HepG2 (cell line): ENCODE results near the gene ALPK1. TPM values are rescaled to one million over a fixed set of nuclear protein-coding genes. Genes with fewer than 3 reads are reported as not detected.
"Not testable (repeated sequence)": the region's sequence is repeated elsewhere in the genome, so short reads cannot be mapped to it uniquely, and the experiment has no call there.

Experiments
- ATAC-seq: fragments of 200-7000 bp; cut with Tn5 transposase; 3 replicates; pipeline ENCODE4 v1.9.1; 2020; ENCODE audit warnings: mild to moderate bottlenecking, moderate library complexity
- BruUV-seq: library from RNA; stranded (reverse); fragments of 400-500 nt; replicated peaks from 2 replicates; lab custom pipeline; 2021; lab: Mats Ljungman, UMichigan
- CTCF ChIA-PET: fragments of 300-600 bp; formaldehyde crosslinking; extraction: SDS; loops from one replicate; lab custom pipeline; 2021; ENCODE audit warnings: low total read pairs, inconsistent platforms, low intra/inter-chr PET ratio; lab: Yijun Ruan, JAX
- POLR2A ChIA-PET: fragments of 350-600 bp; sonication (Branson Sonifier 250); formaldehyde crosslinking; loops from one replicate; lab custom pipeline; 2020; ENCODE audit warnings: antibody characterized with exemption, inconsistent platforms; lab: Yijun Ruan, JAX
- DNase-seq: peaks from one replicate; pipeline ENCODE4 v3.0.0-alpha.2; 2015; ENCODE audit warnings: low spot score
- FAIRE-seq: peaks from 3 replicates; lab custom pipeline; 2011; peaks lifted over from hg19 to GRCh38; lab: Jason Lieb, UNC
- H2AFZ ChIP-seq: one replicate; pipeline ENCODE4 v1.6.1; 2011; ENCODE audit warnings: low read length, inconsistent platforms
- H3K27ac ChIP-seq: fragments of 300-600 bp; 3 replicates; pipeline ENCODE4 v1.8.0; 2011; ENCODE audit warnings: mixed run types, mild to moderate bottlenecking, mixed read lengths, low read length, inconsistent platforms; ENCODE audit not compliant: insufficient read depth; ENCODE audit errors: extremely low read length
- H3K27me3 ChIP-seq, 2 experiments: fragments of 200-600 bp in 1 of 2; 2 replicates in 1 of 2; 3 replicates in 1 of 2; pipeline versions ENCODE4 v1.6.0 to v1.8.0; 2011; ENCODE audit warnings: low read length in 2 of 2, mild to moderate bottlenecking in 2 of 2, moderate library complexity in 2 of 2, inconsistent platforms in 1 of 2; ENCODE audit not compliant: insufficient read depth in 2 of 2, control insufficient read depth in 1 of 2
- H3K36me3 ChIP-seq, 2 experiments: fragments of 200-600 bp in 1 of 2; replicated peaks in 1 of 2; 2 replicates in 1 of 2; 3 replicates in 1 of 2; pipeline versions ENCODE4 v1.5.1 to v1.8.0; 2011; ENCODE audit warnings: low read length in 2 of 2, inconsistent platforms in 1 of 2; ENCODE audit not compliant: insufficient read depth in 2 of 2, control insufficient read depth in 1 of 2
- H3K4me1 ChIP-seq: 2 replicates; pipeline ENCODE4 v1.5.1; 2012; ENCODE audit warnings: low read length, inconsistent platforms; ENCODE audit not compliant: insufficient read depth
- H3K4me2 ChIP-seq: 2 replicates; pipeline ENCODE4 v1.6.0; 2011; ENCODE audit warnings: low read depth, low read length, inconsistent platforms
- H3K4me3 ChIP-seq, 3 experiments: fragments of 200-600 bp in 1 of 3; sonication (generic), shearing (Covaris generic) in 1 of 3; replicated peaks in 1 of 3; 2 replicates each; pipeline ENCODE4 v1.5.1; 2011 to 2016; ENCODE audit warnings: low read length in 3 of 3, inconsistent platforms in 2 of 3, low read depth in 2 of 3, mild to moderate bottlenecking in 2 of 3, control low read depth in 1 of 3, mixed read lengths in 1 of 3; ENCODE audit not compliant: insufficient read depth in 1 of 3
- H3K79me2 ChIP-seq: one replicate; pipeline ENCODE4 v1.6.1; 2011; ENCODE audit warnings: low read length, inconsistent platforms; ENCODE audit not compliant: insufficient read depth
- H3K9ac ChIP-seq: 2 replicates; pipeline ENCODE4 v1.6.0; 2011; ENCODE audit warnings: mild to moderate bottlenecking, low read depth, low read length, inconsistent platforms; ENCODE audit not compliant: insufficient read depth
- H3K9me3 ChIP-seq: 2 replicates; pipeline ENCODE4 v1.5.1; 2012; ENCODE audit warnings: mild to moderate bottlenecking, low read length
- H4K20me1 ChIP-seq: 2 replicates; pipeline ENCODE4 v1.6.0; 2011; ENCODE audit warnings: inconsistent platforms, mild to moderate bottlenecking, low read length, moderate library complexity; ENCODE audit not compliant: insufficient read depth
- GMEB2 ChIP-seq: IDR thresholded peaks from 2 replicates; pipeline ENCODE4 v1.6.1; 2016; ENCODE audit warnings: missing biosample characterization, missing genetic modification reagents, low read depth
- HDAC6 ChIP-seq: fragments of 200-600 bp; sonication (generic); IDR thresholded peaks from 2 replicates; pipeline ENCODE4 v1.7.0; 2017; ENCODE audit warnings: mild to moderate bottlenecking, antibody characterized with exemption, low read length, low read depth
- KLF15 ChIP-seq: sonication (generic); formaldehyde crosslinking; IDR thresholded peaks from 2 replicates; pipeline ENCODE4 v1.8.1; 2023; ENCODE audit warnings: borderline replicate concordance, mild to moderate bottlenecking, inconsistent platforms, missing genetic modification reagents, mixed read lengths
- STAT5B ChIP-seq: sonication (generic); formaldehyde crosslinking; IDR thresholded peaks from 2 replicates; pipeline ENCODE4 v1.4.0; 2020; ENCODE audit warnings: missing genetic modification reagents
- ZBTB42 ChIP-seq: sonication (generic); formaldehyde crosslinking; IDR thresholded peaks from 2 replicates; pipeline ENCODE4 v1.5.0; 2020; ENCODE audit warnings: mild to moderate bottlenecking, missing genetic modification reagents
- ZNF3 ChIP-seq: IDR thresholded peaks from 2 replicates; pipeline ENCODE4 v1.7.0; 2017; ENCODE audit warnings: inconsistent platforms
- ZNF652 ChIP-seq: IDR thresholded peaks from 2 replicates; pipeline ENCODE4 v1.6.1; 2016; ENCODE audit warnings: low read depth, borderline replicate concordance
- ZNF703 ChIP-seq: sonication (generic); formaldehyde crosslinking; IDR thresholded peaks from 2 replicates; pipeline ENCODE4 v1.5.1; 2020; ENCODE audit warnings: missing genetic modification reagents, mild to moderate bottlenecking, moderate library complexity, borderline replicate concordance
- WGBS: methylation state at CpG from one replicate; pipeline ENCODE4 v1.1.6; 2017; ENCODE audit warnings: low lambda C conversion rate; 5-methylcytosine and 5-hydroxymethylcytosine counted together
- in situ Hi-C: cut with HindIII; loops from 2 replicates; pipeline ENCODE4 v1.10.0; 2017; ENCODE audit warnings: low pct_unique_long_range_greater_than_20kb; ENCODE audit not compliant: extremely low pct_ligation_motif_present
- intact Hi-C: fragments of 100-400 bp; cut with micrococcal nuclease; formaldehyde crosslinking; loops from one replicate; pipeline ENCODE4 v1.10.0; 2022; ENCODE audit not compliant: unreplicated experiment
- polyA plus RNA-seq, 8 experiments: library from polyadenylated mRNA; depleted of rRNA in 3 of 8; stranded (reverse) in 7 of 8; unstranded in 1 of 8; fragments of >200 nt; fragmentation: Illumina TruSeq in 4 of 8; extraction: Trizol in 4 of 8; gene quantifications; 2 replicates each; pipeline versions ENCODE4 v1.2.1 to v1.2.3, GENCODE V29; 2011 to 2016; ENCODE audit warnings: low read depth in 4 of 8, missing spikeins in 1 of 8, mixed read lengths in 1 of 8; ENCODE audit not compliant: insufficient read depth in 1 of 8
- total RNA-seq, 5 experiments: library from RNA; depleted of rRNA; stranded (reverse); fragments of >200 nt; fragmentation: Illumina TruSeq; extraction: Trizol; gene quantifications; 2 replicates each; pipeline ENCODE4 v1.2.3, GENCODE V29; 2016; ENCODE audit warnings: low read depth in 1 of 5
- TF ChIP-seq, protein P1 (sequence below): sonication (generic); formaldehyde crosslinking; IDR thresholded peaks from 2 replicates; pipeline ENCODE4 v1.5.0; 2020; ENCODE audit warnings: missing genetic modification reagents
- TF ChIP-seq, protein P2 (sequence below): sonication (generic); formaldehyde crosslinking; IDR thresholded peaks from 2 replicates; pipeline ENCODE4 v1.4.0; 2020; ENCODE audit warnings: missing genetic modification reagents
- TF ChIP-seq, protein P3 (sequence below): sonication (generic); formaldehyde crosslinking; IDR thresholded peaks from 2 replicates; pipeline ENCODE4 v1.5.0; 2020; ENCODE audit warnings: mild to moderate bottlenecking, missing genetic modification reagents

The ALPK1 gene
- total and polyA plus RNA-seq, 2 of the 13 experiments (the other 11 are each of a cell fraction or from before 2014, with no cell fraction given): 0.61 to 1.3 TPM

- H3K4me1 ChIP-seq, H3K36me3 ChIP-seq, POLR2A ChIA-PET, intact Hi-C loops, FAIRE-seq, H3K27ac ChIP-seq, H3K9ac ChIP-seq, ATAC-seq, DNase-seq, H3K9me3 ChIP-seq, H2AFZ ChIP-seq, CTCF ChIA-PET, H3K4me2 ChIP-seq, H3K27me3 ChIP-seq, H3K79me2 ChIP-seq, in situ Hi-C loops, BruUV-seq, H3K4me3 ChIP-seq, H4K20me1 ChIP-seq: not testable (repeated sequence)
- WGBS: 71% methylated on average over 8 of the region's 12 CpGs
These were observed 12.2 kb downstream of the ALPK1 start for GRCh38 chr4:112309263-112309791.

- Histone ChIP-seq H3K4me2 (no peak overlapping the region), H3K79me2 (no peaks in the 10 kb centered on the region), H3K9me3 (no peaks in the 10 kb centered on the region), H3K4me3 (no peak overlapping the region), H3K27ac (no peak overlapping the region), H3K9ac (no peak overlapping the region), H3K27me3 (no peaks in the 10 kb centered on the region), H3K36me3 (no peaks in the 10 kb centered on the region), H2AFZ (no peak overlapping the region), H4K20me1 (no peaks in the 10 kb centered on the region), H3K4me1 (no peaks in the 10 kb centered on the region)
- FAIRE-seq (no peak), DNase-seq (no peak), ATAC-seq (no peak)
- in situ Hi-C loops (no loop called here), intact Hi-C loops (no loop called here)
- no peak for TF ChIP-seq ZNF3 (CRISPR knock-in tag)
- TF ChIP-seq GMEB2 (CRISPR knock-in tag): no peak
- TF ChIP-seq HDAC6: no peak
- no peak for TF ChIP-seq KLF15 (CRISPR knock-in tag)
- TF ChIP-seq, protein P1, sequence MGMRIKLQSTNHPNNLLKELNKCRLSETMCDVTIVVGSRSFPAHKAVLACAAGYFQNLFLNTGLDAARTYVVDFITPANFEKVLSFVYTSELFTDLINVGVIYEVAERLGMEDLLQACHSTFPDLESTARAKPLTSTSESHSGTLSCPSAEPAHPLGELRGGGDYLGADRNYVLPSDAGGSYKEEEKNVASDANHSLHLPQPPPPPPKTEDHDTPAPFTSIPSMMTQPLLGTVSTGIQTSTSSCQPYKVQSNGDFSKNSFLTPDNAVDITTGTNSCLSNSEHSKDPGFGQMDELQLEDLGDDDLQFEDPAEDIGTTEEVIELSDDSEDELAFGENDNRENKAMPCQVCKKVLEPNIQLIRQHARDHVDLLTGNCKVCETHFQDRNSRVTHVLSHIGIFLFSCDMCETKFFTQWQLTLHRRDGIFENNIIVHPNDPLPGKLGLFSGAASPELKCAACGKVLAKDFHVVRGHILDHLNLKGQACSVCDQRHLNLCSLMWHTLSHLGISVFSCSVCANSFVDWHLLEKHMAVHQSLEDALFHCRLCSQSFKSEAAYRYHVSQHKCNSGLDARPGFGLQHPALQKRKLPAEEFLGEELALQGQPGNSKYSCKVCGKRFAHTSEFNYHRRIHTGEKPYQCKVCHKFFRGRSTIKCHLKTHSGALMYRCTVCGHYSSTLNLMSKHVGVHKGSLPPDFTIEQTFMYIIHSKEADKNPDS (CRISPR knock-in tag): no peak
- TF ChIP-seq, protein P2, sequence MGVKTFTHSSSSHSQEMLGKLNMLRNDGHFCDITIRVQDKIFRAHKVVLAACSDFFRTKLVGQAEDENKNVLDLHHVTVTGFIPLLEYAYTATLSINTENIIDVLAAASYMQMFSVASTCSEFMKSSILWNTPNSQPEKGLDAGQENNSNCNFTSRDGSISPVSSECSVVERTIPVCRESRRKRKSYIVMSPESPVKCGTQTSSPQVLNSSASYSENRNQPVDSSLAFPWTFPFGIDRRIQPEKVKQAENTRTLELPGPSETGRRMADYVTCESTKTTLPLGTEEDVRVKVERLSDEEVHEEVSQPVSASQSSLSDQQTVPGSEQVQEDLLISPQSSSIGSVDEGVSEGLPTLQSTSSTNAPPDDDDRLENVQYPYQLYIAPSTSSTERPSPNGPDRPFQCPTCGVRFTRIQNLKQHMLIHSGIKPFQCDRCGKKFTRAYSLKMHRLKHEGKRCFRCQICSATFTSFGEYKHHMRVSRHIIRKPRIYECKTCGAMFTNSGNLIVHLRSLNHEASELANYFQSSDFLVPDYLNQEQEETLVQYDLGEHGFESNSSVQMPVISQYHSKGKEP: no peak
- no peak for TF ChIP-seq ZNF703 (CRISPR knock-in tag)
- TF ChIP-seq ZBTB42 (CRISPR knock-in tag): no peak
- TF ChIP-seq, protein P3, sequence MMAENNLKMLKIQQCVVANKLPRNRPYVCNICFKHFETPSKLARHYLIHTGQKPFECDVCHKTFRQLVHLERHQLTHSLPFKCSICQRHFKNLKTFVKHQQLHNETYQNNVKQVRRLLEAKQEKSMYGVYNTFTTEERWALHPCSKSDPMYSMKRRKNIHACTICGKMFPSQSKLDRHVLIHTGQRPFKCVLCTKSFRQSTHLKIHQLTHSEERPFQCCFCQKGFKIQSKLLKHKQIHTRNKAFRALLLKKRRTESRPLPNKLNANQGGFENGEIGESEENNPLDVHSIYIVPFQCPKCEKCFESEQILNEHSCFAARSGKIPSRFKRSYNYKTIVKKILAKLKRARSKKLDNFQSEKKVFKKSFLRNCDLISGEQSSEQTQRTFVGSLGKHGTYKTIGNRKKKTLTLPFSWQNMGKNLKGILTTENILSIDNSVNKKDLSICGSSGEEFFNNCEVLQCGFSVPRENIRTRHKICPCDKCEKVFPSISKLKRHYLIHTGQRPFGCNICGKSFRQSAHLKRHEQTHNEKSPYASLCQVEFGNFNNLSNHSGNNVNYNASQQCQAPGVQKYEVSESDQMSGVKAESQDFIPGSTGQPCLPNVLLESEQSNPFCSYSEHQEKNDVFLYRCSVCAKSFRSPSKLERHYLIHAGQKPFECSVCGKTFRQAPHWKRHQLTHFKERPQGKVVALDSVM (CRISPR knock-in tag): no peak
- no peak for TF ChIP-seq ZNF652 (CRISPR knock-in tag)
- no peak for TF ChIP-seq STAT5B
- no TSS peak for BruUV-seq
- 62% methylated on average over 5 of the region's 5 CpGs for WGBS
- ChIA-PET CTCF (no interaction called here), POLR2A (no interaction called here)
These were observed 14.3 kb downstream of the ALPK1 start for GRCh38 chr4:112311516-112311915.
